ENCODE measurements around the gene RHD. TPM values are rescaled to one million over a fixed set of nuclear protein-coding genes. Genes with fewer than 3 reads are reported as not detected.
A peak's percentile ranks its signal among the peaks of the same experiment; 100 is the strongest.
"Not testable (repeated sequence)": the region's sequence is repeated elsewhere in the genome, so short reads cannot be mapped to it uniquely, and the experiment has no call there.

RHD gene
- total RNA-seq, 1 donor from 2014 or later, result not detected

DNA sequence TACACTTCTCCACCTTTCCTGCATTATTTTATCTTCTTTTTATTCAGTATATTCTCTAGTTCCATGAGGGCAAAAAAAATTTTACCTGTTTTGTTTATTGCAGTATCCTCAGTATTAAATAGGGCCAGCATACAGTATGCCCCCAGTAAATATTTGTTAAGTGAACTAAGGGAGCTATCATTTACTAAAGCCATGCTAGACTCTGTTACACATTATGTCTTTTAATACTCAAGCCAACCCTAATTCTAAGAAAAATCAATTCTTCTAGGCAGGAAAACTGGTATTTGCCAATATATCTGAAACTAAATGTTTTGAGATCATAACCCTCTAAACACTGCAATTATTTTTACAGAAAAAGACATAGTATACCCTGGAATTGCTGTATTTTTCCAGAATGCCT, 84.1 kb downstream of the RHD start:
- Histone ChIP-seq H3K4me3 (no peak overlapping the region), H3K27me3 (no peaks in the 10 kb centered on the region), H3K27ac (no peak overlapping the region), H3K4me1 (peaks cover 26% of the 10 kb centered on the region), H3K36me3 (peaks cover 3 to 73% of the 10 kb centered on the region in 2 donors), H3K9me3 (no peaks in the 10 kb centered on the region)
- TF ChIP-seq POLR2A (IDR thresholded peaks at IDR 0.05) (no peak), POLR2AphosphoS5 (IDR thresholded peaks at IDR 0.05; ENCODE audit: insufficient read depth in 1 of 2, low read depth in 1 of 2) (no peak)
- TF ChIP-seq, protein P1, sequence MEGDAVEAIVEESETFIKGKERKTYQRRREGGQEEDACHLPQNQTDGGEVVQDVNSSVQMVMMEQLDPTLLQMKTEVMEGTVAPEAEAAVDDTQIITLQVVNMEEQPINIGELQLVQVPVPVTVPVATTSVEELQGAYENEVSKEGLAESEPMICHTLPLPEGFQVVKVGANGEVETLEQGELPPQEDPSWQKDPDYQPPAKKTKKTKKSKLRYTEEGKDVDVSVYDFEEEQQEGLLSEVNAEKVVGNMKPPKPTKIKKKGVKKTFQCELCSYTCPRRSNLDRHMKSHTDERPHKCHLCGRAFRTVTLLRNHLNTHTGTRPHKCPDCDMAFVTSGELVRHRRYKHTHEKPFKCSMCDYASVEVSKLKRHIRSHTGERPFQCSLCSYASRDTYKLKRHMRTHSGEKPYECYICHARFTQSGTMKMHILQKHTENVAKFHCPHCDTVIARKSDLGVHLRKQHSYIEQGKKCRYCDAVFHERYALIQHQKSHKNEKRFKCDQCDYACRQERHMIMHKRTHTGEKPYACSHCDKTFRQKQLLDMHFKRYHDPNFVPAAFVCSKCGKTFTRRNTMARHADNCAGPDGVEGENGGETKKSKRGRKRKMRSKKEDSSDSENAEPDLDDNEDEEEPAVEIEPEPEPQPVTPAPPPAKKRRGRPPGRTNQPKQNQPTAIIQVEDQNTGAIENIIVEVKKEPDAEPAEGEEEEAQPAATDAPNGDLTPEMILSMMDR (IDR thresholded peaks at IDR 0.05), result no peak
- no peak for DNase-seq (ENCODE audit: extremely low spot score in 2 of 2)
- intact Hi-C loops (cut with DNase I), result no loop called here

GRCh38 chr1:25356848-25357247, 84.5 kb downstream of the RHD start:
- H3K4me1 ChIP-seq, result peaks cover 29% of the 10 kb centered on the region
- no peak for DNase-seq (ENCODE audit: extremely low spot score in 2 of 2)
- no peak overlapping the region for H3K4me3 ChIP-seq
- H3K27me3 ChIP-seq, result no peaks in the 10 kb centered on the region
- H3K27ac ChIP-seq, result no peak overlapping the region
- intact Hi-C loops (cut with DNase I), result no loop called here
- peaks cover 3 to 73% of the 10 kb centered on the region in 2 donors for H3K36me3 ChIP-seq
- H3K9me3 ChIP-seq, result no peaks in the 10 kb centered on the region
- TF ChIP-seq POLR2AphosphoS5 (IDR thresholded peaks at IDR 0.05; ENCODE audit: insufficient read depth in 1 of 2, low read depth in 1 of 2) (no peak), POLR2A (IDR thresholded peaks at IDR 0.05) (no peak)
- TF ChIP-seq, protein P1 (IDR thresholded peaks at IDR 0.05), result no peak

GRCh38 chr1:25360596-25361581, 88.6 kb downstream of the RHD start:
- H3K9me3 ChIP-seq, result no peaks in the 10 kb centered on the region
- peaks cover 3 to 38% of the 10 kb centered on the region in 2 donors for H3K36me3 ChIP-seq
- no peaks in the 10 kb centered on the region for H3K27me3 ChIP-seq
- peak overlapping the region; percentile 35 for H3K27ac ChIP-seq
- peaks cover 28% of the 10 kb centered on the region for H3K4me1 ChIP-seq
- intact Hi-C loops (cut with DNase I), result no loop called here
- no peak for DNase-seq (ENCODE audit: extremely low spot score in 2 of 2)
- TF ChIP-seq POLR2AphosphoS5 (IDR thresholded peaks at IDR 0.05; ENCODE audit: insufficient read depth in 1 of 2, low read depth in 1 of 2), result no peak
- no peak for TF ChIP-seq POLR2A (IDR thresholded peaks at IDR 0.05)
- TF ChIP-seq, protein P1 (IDR thresholded peaks at IDR 0.05), result no peak
- H3K4me3 ChIP-seq, result no peak overlapping the region

DNA sequence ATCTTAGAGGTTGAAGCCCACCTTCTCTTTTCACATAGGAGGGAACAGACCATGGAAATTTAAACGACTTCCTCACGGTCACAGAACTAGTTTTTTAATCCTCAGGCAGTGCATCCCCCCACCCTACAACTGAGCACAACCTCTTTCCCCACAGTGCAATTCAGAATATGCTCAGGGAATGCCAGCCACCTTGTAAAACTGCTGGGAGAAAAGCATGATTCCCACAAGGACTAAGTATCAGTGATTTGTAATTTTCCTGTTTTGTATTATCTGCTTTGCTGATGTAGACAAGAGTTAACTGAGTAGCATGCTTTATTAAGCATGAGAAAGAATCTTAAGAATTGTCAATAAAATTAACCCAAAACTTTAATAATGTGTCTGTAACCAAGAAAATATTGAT, 89.6 kb downstream of the RHD start:
- intact Hi-C loops (cut with DNase I), result no loop called here
- Histone ChIP-seq H3K4me1 (peaks cover 19% of the 10 kb centered on the region), H3K27me3 (no peaks in the 10 kb centered on the region), H3K4me3 (no peak overlapping the region), H3K9me3 (no peaks in the 10 kb centered on the region), H3K27ac (peak overlapping the region; percentile 35), H3K36me3 (peaks cover 3 to 34% of the 10 kb centered on the region in 2 donors)
- no peak for DNase-seq (ENCODE audit: extremely low spot score in 2 of 2)
- TF ChIP-seq POLR2A (IDR thresholded peaks at IDR 0.05), result no peak
- no peak for TF ChIP-seq POLR2AphosphoS5 (IDR thresholded peaks at IDR 0.05; ENCODE audit: insufficient read depth in 1 of 2, low read depth in 1 of 2)
- TF ChIP-seq, protein P1 (IDR thresholded peaks at IDR 0.05), result no peak

GRCh38 chr1:25362634-25363559, 90.6 kb downstream of the RHD start:
- Histone ChIP-seq H3K4me1 (peaks cover 12% of the 10 kb centered on the region), H3K36me3 (peaks cover 3 to 34% of the 10 kb centered on the region in 2 donors)
- DNase-seq (ENCODE audit: extremely low spot score in 2 of 2); H3K27ac ChIP-seq; H3K9me3 ChIP-seq; H3K27me3 ChIP-seq; H3K4me3 ChIP-seq; intact Hi-C loops (cut with DNase I): not testable (repeated sequence)
